ENCODE measurements around the gene ARHGAP20.

ARHGAP20 gene

DNA sequence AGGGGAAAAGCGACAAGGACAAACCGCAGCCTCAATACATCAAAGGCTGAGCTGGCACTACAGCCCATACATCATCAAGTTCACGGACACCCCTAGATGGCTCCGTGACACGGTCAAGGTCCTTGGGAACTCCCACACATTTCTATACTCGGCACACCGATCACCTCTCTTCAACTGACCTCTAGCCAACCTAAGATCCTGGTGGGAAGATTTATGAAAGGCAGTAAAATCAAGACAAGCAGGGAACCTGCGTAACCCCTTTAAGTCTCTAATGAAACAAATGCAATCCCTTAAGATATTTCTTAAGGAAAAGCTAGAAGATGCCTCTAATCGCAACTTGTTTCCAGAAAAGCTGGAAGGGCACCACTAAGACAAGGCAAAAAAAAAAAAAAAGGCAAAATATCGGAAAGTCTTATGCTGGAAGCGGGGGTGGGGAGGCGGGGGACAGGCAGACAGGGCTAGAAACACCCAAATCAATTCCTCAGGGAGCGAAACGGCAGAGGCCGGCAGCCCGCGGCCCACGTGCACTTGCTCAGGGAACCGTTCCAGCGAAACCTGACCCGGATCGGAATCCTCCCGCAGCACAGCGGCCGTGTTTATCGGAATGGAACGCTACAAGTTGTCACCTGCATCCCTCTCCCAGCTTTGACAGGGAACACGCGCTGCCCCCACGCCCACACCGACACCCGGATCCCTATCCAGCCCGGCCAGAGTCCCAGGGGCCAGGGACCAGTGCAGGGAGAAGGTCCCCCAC lies 1.4 kb downstream of the ARHGAP20 start (continued):
- no peak for TF ChIP-seq ZBTB26 (tag by site-specific recombination; optimal IDR thresholded peaks at IDR 0.05)
- no peak for TF ChIP-seq ZNF184 (tag by site-specific recombination; IDR thresholded peaks at IDR 0.05)
- TF ChIP-seq ZNF692 (tag by site-specific recombination; IDR thresholded peaks at IDR 0.05): 0 out of 2 replicates have a peak, but pooled peaks have one; percentile 71
- no peak for TF ChIP-seq ZNF23 (tag by site-specific recombination; IDR thresholded peaks at IDR 0.05; ENCODE audit: borderline replicate concordance)
- no peak for TF ChIP-seq YY1 (tag by site-specific recombination; IDR thresholded peaks at IDR 0.05)
- TF ChIP-seq, protein P1, sequence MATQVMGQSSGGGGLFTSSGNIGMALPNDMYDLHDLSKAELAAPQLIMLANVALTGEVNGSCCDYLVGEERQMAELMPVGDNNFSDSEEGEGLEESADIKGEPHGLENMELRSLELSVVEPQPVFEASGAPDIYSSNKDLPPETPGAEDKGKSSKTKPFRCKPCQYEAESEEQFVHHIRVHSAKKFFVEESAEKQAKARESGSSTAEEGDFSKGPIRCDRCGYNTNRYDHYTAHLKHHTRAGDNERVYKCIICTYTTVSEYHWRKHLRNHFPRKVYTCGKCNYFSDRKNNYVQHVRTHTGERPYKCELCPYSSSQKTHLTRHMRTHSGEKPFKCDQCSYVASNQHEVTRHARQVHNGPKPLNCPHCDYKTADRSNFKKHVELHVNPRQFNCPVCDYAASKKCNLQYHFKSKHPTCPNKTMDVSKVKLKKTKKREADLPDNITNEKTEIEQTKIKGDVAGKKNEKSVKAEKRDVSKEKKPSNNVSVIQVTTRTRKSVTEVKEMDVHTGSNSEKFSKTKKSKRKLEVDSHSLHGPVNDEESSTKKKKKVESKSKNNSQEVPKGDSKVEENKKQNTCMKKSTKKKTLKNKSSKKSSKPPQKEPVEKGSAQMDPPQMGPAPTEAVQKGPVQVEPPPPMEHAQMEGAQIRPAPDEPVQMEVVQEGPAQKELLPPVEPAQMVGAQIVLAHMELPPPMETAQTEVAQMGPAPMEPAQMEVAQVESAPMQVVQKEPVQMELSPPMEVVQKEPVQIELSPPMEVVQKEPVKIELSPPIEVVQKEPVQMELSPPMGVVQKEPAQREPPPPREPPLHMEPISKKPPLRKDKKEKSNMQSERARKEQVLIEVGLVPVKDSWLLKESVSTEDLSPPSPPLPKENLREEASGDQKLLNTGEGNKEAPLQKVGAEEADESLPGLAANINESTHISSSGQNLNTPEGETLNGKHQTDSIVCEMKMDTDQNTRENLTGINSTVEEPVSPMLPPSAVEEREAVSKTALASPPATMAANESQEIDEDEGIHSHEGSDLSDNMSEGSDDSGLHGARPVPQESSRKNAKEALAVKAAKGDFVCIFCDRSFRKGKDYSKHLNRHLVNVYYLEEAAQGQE (tag by site-specific recombination; IDR thresholded peaks at IDR 0.05): no peak
- no peak for TF ChIP-seq ZNF394 (tag by site-specific recombination; IDR thresholded peaks at IDR 0.05; ENCODE audit: borderline replicate concordance)
- no peak for TF ChIP-seq ZNF324 (tag by site-specific recombination; IDR thresholded peaks at IDR 0.05)
- TF ChIP-seq, protein P2, sequence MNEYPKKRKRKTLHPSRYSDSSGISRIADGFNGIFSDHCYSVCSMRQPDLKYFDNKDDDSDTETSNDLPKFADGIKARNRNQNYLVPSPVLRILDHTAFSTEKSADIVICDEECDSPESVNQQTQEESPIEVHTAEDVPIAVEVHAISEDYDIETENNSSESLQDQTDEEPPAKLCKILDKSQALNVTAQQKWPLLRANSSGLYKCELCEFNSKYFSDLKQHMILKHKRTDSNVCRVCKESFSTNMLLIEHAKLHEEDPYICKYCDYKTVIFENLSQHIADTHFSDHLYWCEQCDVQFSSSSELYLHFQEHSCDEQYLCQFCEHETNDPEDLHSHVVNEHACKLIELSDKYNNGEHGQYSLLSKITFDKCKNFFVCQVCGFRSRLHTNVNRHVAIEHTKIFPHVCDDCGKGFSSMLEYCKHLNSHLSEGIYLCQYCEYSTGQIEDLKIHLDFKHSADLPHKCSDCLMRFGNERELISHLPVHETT (tag by site-specific recombination; IDR thresholded peaks at IDR 0.05): peak; percentile 53; the same call in 1 of the 2 replicates
- no peak for TF ChIP-seq MEIS1 (CRISPR knock-in tag; IDR thresholded peaks at IDR 0.05; ENCODE audit: borderline replicate concordance)
- TF ChIP-seq, protein P3, sequence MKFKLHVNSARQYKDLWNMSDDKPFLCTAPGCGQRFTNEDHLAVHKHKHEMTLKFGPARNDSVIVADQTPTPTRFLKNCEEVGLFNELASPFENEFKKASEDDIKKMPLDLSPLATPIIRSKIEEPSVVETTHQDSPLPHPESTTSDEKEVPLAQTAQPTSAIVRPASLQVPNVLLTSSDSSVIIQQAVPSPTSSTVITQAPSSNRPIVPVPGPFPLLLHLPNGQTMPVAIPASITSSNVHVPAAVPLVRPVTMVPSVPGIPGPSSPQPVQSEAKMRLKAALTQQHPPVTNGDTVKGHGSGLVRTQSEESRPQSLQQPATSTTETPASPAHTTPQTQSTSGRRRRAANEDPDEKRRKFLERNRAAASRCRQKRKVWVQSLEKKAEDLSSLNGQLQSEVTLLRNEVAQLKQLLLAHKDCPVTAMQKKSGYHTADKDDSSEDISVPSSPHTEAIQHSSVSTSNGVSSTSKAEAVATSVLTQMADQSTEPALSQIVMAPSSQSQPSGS (tag by site-specific recombination; IDR thresholded peaks at IDR 0.05; ENCODE audit: low read depth): no peak
- no peak for TF ChIP-seq ZFP41 (tag by site-specific recombination; IDR thresholded peaks at IDR 0.05; ENCODE audit: borderline replicate concordance)
- TF ChIP-seq ZNF76 (tag by site-specific recombination; IDR thresholded peaks at IDR 0.05; ENCODE audit: borderline replicate concordance, low read depth): no peak
- peak; percentile 93 for TF ChIP-seq PRDM4 (tag by site-specific recombination; IDR thresholded peaks at IDR 0.05)
- no peak for TF ChIP-seq GLIS1 (tag by site-specific recombination; IDR thresholded peaks at IDR 0.05)
- TF ChIP-seq, protein P4, sequence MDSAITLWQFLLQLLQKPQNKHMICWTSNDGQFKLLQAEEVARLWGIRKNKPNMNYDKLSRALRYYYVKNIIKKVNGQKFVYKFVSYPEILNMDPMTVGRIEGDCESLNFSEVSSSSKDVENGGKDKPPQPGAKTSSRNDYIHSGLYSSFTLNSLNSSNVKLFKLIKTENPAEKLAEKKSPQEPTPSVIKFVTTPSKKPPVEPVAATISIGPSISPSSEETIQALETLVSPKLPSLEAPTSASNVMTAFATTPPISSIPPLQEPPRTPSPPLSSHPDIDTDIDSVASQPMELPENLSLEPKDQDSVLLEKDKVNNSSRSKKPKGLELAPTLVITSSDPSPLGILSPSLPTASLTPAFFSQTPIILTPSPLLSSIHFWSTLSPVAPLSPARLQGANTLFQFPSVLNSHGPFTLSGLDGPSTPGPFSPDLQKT (IDR thresholded peaks at IDR 0.05; ENCODE audit: borderline replicate concordance, low read depth, low read length): no peak
- peak; percentile 90 for TF ChIP-seq SCRT1 (tag by site-specific recombination; IDR thresholded peaks at IDR 0.05; ENCODE audit: borderline replicate concordance)
- TF ChIP-seq, protein P5, sequence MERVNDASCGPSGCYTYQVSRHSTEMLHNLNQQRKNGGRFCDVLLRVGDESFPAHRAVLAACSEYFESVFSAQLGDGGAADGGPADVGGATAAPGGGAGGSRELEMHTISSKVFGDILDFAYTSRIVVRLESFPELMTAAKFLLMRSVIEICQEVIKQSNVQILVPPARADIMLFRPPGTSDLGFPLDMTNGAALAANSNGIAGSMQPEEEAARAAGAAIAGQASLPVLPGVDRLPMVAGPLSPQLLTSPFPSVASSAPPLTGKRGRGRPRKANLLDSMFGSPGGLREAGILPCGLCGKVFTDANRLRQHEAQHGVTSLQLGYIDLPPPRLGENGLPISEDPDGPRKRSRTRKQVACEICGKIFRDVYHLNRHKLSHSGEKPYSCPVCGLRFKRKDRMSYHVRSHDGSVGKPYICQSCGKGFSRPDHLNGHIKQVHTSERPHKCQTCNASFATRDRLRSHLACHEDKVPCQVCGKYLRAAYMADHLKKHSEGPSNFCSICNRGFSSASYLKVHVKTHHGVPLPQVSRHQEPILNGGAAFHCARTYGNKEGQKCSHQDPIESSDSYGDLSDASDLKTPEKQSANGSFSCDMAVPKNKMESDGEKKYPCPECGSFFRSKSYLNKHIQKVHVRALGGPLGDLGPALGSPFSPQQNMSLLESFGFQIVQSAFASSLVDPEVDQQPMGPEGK (tag by site-specific recombination; IDR thresholded peaks at IDR 0.05): peak; percentile 46; the same call in 1 of the 2 replicates
- no peak for TF ChIP-seq ZNF529 (tag by site-specific recombination; IDR thresholded peaks at IDR 0.05; ENCODE audit: insufficient replicate concordance)
- peak; percentile 50; the same call in 1 of the 2 replicates for TF ChIP-seq ZBTB20 (tag by site-specific recombination; IDR thresholded peaks at IDR 0.05)
- TF ChIP-seq ZNF621 (tag by site-specific recombination; IDR thresholded peaks at IDR 0.05): no peak
